Suprapubic skin (tissue), 4 donors: Measurements from ENCODE around the gene ABCB6. TPM values are rescaled to one million over a fixed set of nuclear protein-coding genes. Genes with fewer than 3 reads are reported as not detected.
A peak's percentile ranks its signal among the peaks of the same experiment; 100 is the strongest.

Experiments
- DNase-seq, 2 donors: peaks; one replicate each; pipeline ENCODE4 v3.0.0-alpha.2; 2019; ENCODE audit warnings: low spot score in 2 of 2
- H3K27ac ChIP-seq: fragments of 200-600 bp; sonication (generic); one replicate; pipeline ENCODE4 v1.5.1; 2019
- H3K27me3 ChIP-seq: fragments of 200-600 bp; sonication (generic); one replicate; pipeline ENCODE4 v1.5.1; 2019
- H3K36me3 ChIP-seq: fragments of 200-600 bp; sonication (generic); one replicate; pipeline ENCODE4 v1.5.1; 2019
- H3K4me1 ChIP-seq: fragments of 200-600 bp; sonication (generic); one replicate; pipeline ENCODE4 v1.5.1; 2019
- H3K4me3 ChIP-seq: fragments of 200-600 bp; sonication (generic); one replicate; pipeline ENCODE4 v1.5.1; 2019; ENCODE audit warnings: mild to moderate bottlenecking
- H3K9me3 ChIP-seq: fragments of 200-600 bp; sonication (generic); one replicate; pipeline ENCODE4 v1.5.1; 2019
- EP300 ChIP-seq: sonication (generic); formaldehyde crosslinking; IDR thresholded peaks from one replicate; pipeline ENCODE4 v1.6.1; 2017; ENCODE audit warnings: antibody characterized with exemption
- POLR2A ChIP-seq, 2 donors: fragments of 450-650 bp; IDR thresholded peaks; one replicate each; pipeline ENCODE4 v1.6.1; 2017; ENCODE audit warnings: antibody characterized with exemption in 2 of 2, mild to moderate bottlenecking in 2 of 2, moderate library complexity in 2 of 2
- POLR2AphosphoS5 ChIP-seq, 3 donors: sonication (generic); formaldehyde crosslinking; IDR thresholded peaks; one replicate each; pipeline ENCODE4 v1.6.1; 2017; ENCODE audit warnings: antibody characterized with exemption in 3 of 3
- WGBS: methylation state at CpG from one replicate; pipeline ENCODE4 v1.1.5; 2018; 5-methylcytosine and 5-hydroxymethylcytosine counted together
- total RNA-seq, 4 donors: library from RNA; depleted of rRNA; stranded (reverse); fragments of >200 nt; gene quantifications; one replicate each; pipeline ENCODE4 v1.1.0, GENCODE V29; 2016
- TF ChIP-seq, protein P1 (sequence below), 2 donors: fragments of 200-600 bp in 1 of 2; fragments of 450-650 bp in 1 of 2; sonication (generic) in 1 of 2; IDR thresholded peaks; one replicate each; pipeline ENCODE4 v1.5.1; 2016 to 2019; ENCODE audit warnings: antibody characterized with exemption in 2 of 2, mild to moderate bottlenecking in 1 of 2, moderate library complexity in 1 of 2

ABCB6 gene
- total RNA-seq, 4 donors from 2014 or later: 16.3 to 24.0 (median 20.7) TPM

DNA sequence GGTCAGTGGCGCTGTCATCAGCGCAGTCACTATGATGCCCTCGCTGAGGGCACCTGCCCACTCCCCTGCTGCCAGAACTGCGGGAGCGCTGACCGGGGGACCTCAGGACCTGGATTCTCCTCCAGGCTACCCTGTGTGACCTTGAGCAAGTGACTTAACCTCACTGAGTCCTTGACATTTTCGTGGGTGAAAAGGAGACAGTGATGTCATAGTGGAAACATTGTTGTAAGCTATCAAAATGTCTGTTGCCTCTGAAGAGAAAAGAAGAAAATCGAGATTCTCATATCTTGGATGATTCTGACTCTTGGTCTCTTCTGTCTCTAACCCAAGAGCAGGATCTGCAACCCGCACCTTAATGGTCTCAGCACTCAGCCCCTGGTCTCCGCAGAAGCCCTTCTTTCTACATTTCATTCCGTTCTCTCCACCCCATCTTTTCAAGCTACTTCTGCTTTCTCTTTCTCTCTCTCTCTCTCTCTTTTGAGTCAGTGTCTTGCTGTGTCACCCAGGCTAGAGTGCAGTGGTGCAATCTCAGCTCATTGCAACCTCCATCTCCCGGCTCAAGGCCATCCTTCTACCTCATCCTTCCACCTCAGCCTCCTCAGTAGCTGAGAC is 35.9 kb upstream of the ABCB6 start:
- Histone ChIP-seq H3K9me3 (no peaks in the 10 kb centered on the region), H3K36me3 (peaks cover 10% of the 10 kb centered on the region), H3K4me3 (peak overlapping the region; percentile 66), H3K4me1 (peaks cover 53% of the 10 kb centered on the region), H3K27ac (peak overlapping the region; percentile 83), H3K27me3 (no peaks in the 10 kb centered on the region)
- TF ChIP-seq POLR2A (IDR thresholded peaks at IDR 0.05) (no peak), POLR2AphosphoS5 (IDR thresholded peaks at IDR 0.05) (no peak), EP300 (no peak)
- TF ChIP-seq, protein P1, sequence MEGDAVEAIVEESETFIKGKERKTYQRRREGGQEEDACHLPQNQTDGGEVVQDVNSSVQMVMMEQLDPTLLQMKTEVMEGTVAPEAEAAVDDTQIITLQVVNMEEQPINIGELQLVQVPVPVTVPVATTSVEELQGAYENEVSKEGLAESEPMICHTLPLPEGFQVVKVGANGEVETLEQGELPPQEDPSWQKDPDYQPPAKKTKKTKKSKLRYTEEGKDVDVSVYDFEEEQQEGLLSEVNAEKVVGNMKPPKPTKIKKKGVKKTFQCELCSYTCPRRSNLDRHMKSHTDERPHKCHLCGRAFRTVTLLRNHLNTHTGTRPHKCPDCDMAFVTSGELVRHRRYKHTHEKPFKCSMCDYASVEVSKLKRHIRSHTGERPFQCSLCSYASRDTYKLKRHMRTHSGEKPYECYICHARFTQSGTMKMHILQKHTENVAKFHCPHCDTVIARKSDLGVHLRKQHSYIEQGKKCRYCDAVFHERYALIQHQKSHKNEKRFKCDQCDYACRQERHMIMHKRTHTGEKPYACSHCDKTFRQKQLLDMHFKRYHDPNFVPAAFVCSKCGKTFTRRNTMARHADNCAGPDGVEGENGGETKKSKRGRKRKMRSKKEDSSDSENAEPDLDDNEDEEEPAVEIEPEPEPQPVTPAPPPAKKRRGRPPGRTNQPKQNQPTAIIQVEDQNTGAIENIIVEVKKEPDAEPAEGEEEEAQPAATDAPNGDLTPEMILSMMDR (IDR thresholded peaks at IDR 0.05): no peak
- no peak for DNase-seq
- WGBS: 20% methylated on average over 12 of the region's 12 CpGs

DNA sequence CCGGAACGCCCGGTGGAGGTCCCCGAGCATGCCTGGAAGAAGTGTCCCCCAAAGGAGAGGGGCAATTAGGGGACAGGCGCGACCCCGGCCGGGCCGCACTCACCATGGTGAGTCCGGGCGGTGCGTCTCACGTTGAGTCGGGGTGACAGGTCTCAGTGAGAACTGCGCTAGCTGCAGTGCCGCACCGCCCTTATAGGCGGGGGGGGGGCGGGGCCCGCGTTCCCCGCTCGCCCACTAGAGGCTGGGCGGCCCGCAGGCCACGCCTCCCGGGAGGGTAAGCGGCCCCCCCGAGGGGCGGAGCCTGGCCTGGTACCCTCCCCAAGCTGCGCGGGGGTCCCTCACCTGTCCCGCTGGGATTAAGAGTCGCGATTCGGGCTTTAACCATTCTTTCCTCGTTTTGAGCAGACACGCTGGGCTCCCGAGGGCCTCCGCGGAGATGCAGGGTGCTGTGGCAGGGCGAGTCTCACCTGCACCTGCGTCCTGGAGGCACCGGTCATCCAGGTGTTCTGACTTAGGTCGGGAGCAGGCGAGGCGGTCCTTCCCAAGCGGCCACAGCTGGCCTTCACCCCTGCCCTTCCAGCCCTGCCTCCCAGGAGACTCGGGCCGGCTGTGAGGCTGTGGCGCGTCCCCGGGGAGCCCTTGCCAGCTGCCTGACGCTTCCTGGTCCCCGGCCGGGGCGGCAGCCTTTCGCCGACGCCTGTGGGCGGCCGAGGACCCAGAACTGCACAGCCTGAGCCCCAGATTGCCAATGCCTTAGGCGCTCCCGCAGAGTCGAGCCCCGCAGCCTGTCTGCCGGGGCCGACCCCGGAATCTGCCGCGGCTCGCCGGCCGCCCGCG is 35.2 kb upstream of the ABCB6 start, which contains the start of gene TUBA4A:
Gene TUBA4A (minus strand): TSS at position 166 of the 837 bp plus-strand sequence. CDS start 60 bp downstream, at position 106.
- TF ChIP-seq EP300: no peak
- TF ChIP-seq POLR2A (IDR thresholded peaks at IDR 0.05): peak; percentile 73 to 84
- TF ChIP-seq, protein P1 (IDR thresholded peaks at IDR 0.05): no peak
- TF ChIP-seq POLR2AphosphoS5 (IDR thresholded peaks at IDR 0.05): peak in 2 of 3 donors; percentile 0 to 90
- H3K9me3 ChIP-seq: no peaks in the 10 kb centered on the region
- WGBS: under 1% methylated on average over 41 of the region's 76 CpGs

DNA sequence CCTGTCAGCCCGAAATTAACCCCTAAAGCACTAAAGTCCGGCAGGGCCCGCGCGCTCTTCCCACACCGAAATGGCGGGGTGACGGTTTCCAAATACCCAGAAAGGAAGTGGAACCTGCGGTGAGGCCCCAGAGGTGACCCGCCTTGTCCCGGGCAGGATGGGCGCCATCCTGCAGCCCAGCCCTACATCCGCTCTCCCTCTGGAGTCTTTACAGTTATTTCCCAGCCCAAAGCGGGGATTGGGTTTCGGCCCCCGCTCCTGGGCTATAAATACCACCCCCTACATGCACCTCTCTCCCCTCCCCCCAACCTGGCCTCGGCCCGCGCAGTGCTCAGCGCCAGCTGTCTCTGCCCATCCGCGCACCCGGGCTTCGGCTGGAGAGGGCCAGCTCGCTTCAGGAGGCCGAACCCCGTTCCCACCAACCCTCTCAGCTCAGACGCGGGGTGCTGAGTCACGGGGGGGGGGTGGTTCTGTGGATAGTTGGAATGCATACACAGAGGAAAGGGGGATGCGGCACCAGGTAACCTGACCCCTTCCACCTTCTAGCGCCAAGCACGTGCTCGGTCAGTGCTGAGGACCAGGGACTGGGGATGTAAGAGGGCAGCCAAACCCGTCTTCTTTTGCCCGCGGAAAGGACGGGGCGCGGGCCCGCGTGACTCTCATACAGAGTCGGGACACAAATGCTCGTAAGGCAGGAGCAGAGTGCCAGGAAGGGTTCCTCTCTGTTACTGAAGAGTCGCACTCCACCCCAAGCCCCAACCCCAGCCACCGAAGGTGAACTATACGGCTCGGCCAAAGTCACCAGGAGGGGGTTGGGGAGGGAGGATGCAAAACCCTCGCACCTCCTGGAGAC is 34.4 kb upstream of the ABCB6 start, which contains the start of gene TUBA4B:
Gene TUBA4B (plus strand): TSS at position 344 of the 853 bp plus-strand sequence. CDS start 165 bp downstream, at position 509.
- peaks cover 13% of the 10 kb centered on the region for H3K36me3 ChIP-seq
- no peaks in the 10 kb centered on the region for H3K9me3 ChIP-seq
- peak within 1 kb of the TSS; percentile 83 for H3K27ac ChIP-seq
- H3K27me3 ChIP-seq: no peaks in the 10 kb centered on the region
- DNase-seq: no peak
- 0% methylated on average over 21 of the region's 49 CpGs for WGBS
- peak within 1 kb of the TSS; percentile 66 for H3K4me3 ChIP-seq
- H3K4me1 ChIP-seq: peaks cover 68% of the 10 kb centered on the region
- TF ChIP-seq, protein P1 (IDR thresholded peaks at IDR 0.05): no peak
- TF ChIP-seq POLR2A (IDR thresholded peaks at IDR 0.05) (no peak), EP300 (no peak), POLR2AphosphoS5 (IDR thresholded peaks at IDR 0.05) (no peak)

More for the DNA sequence above, 35.2 kb upstream of the ABCB6 start, which contains the start of gene TUBA4A:
- Histone ChIP-seq H3K27me3 (no peaks in the 10 kb centered on the region), H3K27ac (peak within 1 kb of the TSS; percentile 83), H3K36me3 (peaks cover 10% of the 10 kb centered on the region), H3K4me3 (peak within 1 kb of the TSS; percentile 66), H3K4me1 (peaks cover 60% of the 10 kb centered on the region)
- peak; percentile 87 to 91 for DNase-seq

DNA sequence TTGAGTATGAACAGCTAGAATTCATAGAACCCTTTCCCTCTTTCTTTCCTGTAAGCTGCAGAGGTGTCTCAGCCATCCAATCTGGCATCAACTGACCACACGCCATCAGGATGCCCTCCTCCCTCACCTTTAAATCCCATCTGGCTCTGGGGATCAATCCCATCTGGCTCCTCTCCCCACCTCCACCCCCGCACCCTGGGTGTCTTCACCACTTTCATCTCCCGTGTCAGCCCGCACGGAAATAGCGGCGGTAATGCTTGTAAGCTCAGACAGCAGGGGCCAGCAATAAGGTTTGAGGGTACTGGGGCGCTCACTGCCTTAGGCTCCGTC is 33.8 kb upstream of the ABCB6 start:
- H3K4me1 ChIP-seq: peaks cover 74% of the 10 kb centered on the region
- peaks cover 19% of the 10 kb centered on the region for H3K36me3 ChIP-seq
- peak overlapping the region; percentile 83 for H3K27ac ChIP-seq
- H3K9me3 ChIP-seq: no peaks in the 10 kb centered on the region
- no peaks in the 10 kb centered on the region for H3K27me3 ChIP-seq
- DNase-seq: no peak
- TF ChIP-seq EP300 (no peak), POLR2AphosphoS5 (IDR thresholded peaks at IDR 0.05) (no peak), POLR2A (IDR thresholded peaks at IDR 0.05) (no peak)
- TF ChIP-seq, protein P1 (IDR thresholded peaks at IDR 0.05): no peak
- H3K4me3 ChIP-seq: peak overlapping the region; percentile 66
- 9% methylated on average over 9 of the region's 9 CpGs for WGBS
